ENCODE results near the gene SLC1A4.
A peak's percentile ranks its signal among the peaks of the same experiment; 100 is the strongest.
"Not testable (repeated sequence)": the region's sequence is repeated elsewhere in the genome, so short reads cannot be mapped to it uniquely, and the experiment has no call there.

The SLC1A4 gene

DNA sequence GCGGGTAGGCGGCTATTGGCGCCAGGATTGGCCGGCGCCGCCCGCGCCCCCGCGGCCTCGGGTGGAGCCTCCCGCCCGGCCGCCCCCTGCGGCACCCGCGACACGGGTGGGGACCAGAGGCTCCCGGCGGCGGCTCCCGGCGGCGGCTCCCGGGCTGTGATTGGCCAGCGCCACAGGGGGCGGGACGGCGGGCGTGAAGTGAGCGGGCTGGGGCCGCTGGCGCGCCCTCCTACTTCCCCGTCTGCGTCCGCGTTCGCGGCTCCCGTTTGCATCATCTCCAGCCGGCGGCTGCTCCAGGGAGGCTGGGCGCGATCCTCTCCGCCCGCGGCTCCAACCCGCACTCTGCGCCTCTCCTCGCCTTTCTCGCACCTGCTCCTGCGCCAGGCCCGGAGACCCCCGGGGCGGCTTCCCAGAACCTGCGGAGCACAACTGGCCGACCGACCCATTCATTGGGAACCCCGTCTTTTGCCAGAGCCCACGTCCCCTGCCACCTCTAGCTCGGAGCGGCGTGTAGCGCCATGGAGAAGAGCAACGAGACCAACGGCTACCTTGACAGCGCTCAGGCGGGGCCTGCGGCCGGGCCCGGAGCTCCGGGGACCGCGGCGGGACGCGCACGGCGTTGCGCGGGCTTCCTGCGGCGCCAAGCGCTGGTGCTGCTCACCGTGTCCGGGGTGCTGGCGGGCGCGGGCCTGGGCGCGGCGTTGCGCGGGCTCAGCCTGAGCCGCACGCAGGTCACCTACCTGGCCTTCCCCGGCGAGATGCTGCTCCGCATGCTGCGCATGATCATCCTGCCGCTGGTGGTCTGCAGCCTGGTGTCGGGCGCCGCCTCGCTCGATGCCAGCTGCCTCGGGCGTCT is at the start of gene SLC1A4:
SLC1A4 (plus strand) TSS at position 274 of the 856 bp plus-strand sequence; CDS start at position 519, 245 bp downstream.
- DNase-seq: peak; percentile 84

DNA sequence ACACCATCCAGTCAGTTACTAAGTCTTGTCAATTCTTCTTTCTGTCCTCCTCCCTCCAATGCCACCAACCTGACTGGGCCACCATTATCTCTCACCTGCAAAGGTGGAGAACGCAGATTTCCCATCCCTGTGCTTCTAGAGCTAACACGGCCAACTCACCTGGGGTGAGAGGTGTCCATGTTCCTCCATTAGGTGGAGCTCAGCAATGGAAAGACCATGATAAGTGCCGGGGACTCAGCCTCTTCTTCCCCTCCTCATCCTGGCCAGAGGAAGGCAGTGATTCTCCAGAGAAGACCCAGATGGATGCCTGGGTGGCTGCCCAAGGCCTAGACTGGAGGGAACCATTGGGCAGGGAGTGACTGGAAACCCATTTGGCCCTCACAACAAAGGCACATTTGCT is 48.1 kb upstream of the SLC1A4 start:
- no peak for DNase-seq

DNA sequence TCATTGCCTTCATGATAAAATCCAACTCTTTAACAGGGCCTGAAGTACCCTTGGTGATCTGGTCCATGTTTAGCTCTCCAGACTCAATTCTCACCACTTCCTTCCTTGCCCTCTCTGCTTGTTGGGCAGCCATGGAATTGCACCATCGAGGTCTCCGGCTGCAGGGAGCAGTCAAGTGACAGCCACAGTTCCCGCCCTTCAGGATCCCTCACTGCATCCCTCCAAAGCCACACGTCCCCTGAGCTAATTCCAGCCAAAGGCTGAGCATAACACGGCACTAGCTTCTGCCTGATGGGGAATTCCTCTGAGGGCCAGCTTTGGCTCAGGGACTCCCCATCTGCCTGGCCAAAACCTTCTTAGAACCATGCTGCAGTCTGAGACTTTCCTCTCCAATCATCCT is 47.4 kb upstream of the SLC1A4 start:
- no peak for DNase-seq

DNA sequence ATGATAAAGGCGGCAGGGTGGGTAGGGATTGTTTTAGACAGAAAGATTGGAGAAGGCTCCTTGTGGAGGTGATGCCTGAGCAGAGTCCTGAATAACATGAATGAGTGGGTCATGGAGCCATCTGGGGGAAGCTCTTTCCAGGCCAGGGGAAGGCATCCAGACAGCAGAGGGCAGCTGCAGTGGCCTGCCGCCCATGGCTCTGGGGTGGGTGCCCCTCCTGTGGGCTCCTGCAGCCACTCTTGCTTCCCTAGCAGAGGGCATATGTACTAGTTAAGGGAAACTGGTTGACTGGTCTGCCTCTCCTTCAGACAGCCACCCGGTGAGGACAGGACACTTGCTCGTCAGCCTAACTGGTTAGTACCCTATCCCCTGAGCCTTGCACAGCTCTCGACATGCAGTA is 46.5 kb upstream of the SLC1A4 start:
- DNase-seq: no peak

DNA sequence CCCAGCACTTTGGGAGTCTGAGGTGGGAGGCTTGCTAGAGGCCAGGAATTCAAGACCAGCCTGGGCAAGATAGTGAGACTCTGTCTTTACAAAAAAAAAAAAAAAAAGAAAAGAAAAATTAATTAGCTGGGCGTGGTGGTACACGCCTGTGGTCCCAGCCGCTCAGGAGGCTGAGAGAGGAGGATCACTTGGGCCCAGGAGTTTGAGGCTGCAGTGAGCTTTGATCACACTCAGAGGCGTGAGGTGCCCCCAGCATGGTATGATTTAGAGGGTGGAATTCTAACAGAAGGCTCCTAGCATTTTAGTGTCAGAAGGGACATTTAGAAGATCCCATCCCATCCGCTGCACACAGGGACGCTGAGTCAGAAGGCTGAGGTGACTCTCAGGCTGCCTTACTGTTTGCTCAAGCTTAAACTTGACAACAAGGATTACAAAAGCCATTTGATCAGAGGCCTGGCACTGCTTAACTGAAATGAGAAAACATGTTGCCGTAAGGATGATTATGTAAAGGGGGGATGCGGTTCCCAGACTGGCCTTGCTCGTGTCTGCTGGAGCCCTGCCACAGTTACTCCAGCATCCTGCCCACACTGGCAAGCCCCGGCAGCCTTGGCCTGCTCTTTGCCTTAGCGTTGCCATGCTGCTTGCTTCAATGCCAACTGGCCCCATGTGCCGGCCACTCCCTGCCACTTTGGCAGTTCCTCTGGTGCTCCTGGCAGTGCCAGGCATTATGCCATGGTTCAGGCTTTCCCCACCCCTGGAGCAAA is 45.6 kb upstream of the SLC1A4 start:
- DNase-seq: no peak

DNA sequence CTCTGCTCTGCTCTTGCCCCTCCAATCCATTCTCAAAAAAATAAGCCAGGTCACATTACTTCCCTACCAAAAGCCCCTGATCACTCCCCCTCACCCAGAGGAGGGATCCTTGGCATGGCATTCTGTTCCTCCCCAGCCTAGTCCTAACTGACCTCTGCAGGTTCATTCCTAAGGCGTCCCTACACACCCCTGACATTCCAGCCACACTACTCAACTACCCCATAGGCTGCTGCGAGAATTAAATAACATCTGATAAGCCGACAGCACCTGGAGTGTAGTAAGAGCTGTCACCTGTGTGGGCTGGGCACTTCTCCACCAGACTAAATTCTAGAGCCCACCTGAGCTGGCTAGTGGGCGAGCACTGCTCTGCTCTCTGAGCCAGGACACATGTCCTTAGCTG is 44.7 kb upstream of the SLC1A4 start:
- DNase-seq: no peak

DNA sequence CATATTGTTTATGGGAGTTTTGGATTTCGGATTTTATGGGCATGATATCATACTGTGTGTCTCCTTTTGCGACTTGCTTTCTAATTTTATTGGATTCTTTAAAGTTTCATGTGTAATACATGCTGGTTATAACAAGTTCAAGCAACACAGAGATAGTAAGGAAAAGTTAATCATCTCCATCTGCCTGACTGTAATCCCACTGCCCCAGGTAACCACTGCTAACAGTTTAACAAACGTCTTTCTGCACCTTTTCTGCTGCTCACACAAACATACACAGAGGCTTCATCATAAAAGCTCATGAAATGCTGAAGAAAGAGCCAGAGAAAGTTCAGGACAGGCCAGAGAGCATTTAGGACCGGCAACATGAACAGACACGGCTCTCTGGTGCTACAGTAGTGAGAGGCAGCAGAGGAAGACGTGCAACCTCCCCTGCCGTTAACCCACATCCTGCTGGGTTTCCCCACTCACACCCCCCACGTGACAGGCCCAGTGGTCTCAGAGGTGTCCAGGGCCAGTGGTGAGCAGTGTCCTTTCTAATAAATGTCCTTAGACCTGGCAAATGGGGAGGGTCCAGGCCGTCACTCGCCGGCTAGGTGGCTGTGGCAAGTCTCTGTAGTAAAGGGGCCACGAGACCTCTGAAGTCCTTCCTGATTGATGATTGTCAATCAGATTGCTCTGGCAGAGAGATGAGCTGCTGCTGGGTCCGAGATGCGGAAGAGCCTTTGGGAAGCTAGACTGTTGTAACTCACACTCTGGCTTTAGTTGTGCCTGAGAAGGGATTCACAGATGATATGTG is 43.0 kb upstream of the SLC1A4 start:
- peak; percentile 37 to 51 for DNase-seq

DNA sequence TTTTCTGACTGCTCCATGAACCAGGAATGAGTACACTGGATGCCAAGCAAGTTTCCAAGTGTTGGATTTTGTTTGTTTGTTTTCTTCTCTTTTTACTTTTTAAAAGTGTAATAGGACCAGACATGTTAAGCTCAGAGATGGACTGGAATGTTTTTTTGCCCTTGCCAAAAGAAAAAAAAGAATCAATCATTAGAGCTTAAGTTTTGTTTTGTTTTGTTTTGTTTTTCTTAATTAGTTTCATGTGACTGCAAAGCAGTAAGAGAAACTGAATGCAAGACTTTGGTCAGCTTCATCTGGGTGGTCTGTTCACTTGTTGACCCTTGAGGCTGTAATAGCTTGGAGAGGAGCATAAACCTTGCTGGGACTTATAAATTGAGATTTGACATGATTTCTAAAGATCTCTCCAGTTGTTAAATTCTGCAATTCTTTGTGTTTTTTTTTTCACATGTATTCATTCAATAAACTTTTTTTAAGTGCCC is 42.4 kb upstream of the SLC1A4 start:
- no peak for DNase-seq

DNA sequence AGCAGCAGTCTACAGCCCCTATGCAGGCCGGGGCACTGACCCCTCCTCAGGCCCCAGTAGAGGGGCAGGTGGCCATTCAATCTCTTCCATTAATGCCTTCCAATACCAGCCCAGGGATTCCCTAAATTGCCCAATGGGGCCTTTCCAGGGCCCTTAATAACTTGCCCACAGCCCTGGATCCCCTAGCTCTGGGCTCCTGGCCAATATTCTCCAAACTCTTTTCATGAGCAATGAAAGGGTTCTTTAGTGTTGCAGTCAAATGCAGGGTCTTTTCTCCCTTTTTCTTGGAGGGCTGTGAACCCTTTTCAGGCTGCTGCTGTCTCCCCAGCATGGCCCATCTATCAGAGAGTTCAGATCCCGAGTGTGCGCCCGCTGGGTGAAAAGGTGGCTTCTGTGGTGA is 41.3 kb upstream of the SLC1A4 start:
- DNase-seq: no peak

DNA sequence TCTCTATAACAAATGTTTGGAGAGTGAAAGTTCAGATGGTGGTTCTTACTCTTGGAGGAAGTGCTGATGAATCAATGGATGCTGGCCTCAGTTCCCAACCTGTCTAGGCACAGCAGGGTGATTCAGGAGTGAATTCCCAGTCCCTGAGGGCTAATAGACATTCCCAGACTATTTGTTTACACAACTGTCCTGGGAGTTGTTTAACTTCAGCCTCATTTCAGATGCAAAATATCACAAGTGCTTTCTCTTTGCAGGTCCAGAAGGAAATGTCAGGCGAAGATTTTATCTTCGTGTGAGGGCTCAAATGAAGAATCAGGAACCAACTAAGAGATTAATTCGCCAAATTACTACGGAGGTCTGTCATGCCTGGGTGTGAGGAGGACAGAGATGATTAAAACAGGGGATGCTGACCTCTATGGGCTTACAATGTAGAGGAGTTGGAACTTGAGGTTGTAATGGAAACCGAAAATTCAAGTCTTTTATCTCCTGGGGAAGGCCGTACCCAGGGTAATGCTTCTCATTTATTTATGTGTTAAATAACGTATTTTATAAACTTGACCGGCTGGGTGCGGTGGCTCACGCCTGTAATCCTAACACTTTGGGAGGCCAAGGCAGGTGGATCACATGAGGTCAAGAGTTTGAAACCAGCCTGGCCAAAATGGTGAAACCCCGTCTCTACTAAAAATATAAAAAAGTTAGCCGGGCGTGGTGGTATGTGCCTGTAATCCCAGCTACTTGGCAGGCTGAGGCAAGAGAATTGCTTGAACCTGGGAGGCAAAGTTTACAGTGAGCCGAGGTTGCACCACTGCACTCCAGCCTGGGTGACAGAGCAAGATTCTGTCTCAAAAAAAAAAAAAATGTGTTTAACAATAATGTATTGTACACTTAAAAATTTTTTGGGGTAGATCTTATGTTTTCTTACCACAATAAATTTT is 38.7 kb upstream of the SLC1A4 start:
- no peak for DNase-seq

DNA sequence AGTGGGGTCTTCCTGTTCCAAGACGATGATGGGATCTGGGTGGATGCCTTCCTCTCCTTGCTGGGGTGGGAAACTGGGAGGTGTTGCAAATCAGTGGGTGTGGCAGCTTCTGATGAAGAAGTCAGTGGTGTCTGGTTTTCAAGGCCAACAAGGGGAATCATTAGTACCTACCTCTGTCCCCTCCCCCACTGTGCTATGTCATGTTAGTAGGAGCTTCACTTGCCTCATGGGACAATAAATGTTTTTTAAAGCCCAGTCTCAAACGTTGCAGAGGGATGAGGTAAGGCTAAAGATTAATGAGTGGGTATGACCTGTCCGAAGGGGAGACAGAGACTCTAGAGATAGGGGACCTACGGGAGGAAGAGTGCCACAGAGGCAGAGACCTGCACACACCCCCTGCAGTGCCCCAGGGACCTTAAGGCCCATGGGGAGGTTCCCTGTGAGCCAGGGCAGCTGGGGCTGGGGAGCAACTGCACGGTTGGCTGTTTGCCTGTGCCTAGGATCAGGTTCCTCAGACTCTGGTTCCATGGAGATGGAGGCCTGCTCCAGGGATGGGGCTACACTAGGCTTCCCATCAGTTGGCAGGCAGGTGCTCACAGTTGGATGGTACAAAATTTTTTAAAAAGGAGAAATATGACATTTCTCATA is 37.8 kb upstream of the SLC1A4 start:
- no peak for DNase-seq

DNA sequence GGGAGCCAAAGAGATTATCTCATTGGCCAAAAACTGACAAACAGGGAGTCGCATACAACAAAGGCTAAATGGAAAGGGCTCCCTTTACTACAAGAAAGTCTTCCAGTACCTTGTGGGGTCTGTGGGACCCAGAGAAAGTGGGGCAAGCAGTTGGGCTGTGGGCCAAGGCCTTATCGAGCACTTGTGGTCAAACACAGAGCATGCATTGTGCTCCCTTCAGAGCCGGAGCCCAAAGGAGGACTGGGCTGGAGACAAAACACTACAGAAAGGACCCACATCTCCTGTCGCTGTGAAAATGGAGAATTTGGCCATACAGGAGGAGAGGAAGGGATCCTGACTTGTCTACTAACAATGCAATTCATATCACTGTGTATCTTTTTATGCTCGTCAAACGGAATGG is 37.1 kb upstream of the SLC1A4 start:
- no peak for DNase-seq

DNA sequence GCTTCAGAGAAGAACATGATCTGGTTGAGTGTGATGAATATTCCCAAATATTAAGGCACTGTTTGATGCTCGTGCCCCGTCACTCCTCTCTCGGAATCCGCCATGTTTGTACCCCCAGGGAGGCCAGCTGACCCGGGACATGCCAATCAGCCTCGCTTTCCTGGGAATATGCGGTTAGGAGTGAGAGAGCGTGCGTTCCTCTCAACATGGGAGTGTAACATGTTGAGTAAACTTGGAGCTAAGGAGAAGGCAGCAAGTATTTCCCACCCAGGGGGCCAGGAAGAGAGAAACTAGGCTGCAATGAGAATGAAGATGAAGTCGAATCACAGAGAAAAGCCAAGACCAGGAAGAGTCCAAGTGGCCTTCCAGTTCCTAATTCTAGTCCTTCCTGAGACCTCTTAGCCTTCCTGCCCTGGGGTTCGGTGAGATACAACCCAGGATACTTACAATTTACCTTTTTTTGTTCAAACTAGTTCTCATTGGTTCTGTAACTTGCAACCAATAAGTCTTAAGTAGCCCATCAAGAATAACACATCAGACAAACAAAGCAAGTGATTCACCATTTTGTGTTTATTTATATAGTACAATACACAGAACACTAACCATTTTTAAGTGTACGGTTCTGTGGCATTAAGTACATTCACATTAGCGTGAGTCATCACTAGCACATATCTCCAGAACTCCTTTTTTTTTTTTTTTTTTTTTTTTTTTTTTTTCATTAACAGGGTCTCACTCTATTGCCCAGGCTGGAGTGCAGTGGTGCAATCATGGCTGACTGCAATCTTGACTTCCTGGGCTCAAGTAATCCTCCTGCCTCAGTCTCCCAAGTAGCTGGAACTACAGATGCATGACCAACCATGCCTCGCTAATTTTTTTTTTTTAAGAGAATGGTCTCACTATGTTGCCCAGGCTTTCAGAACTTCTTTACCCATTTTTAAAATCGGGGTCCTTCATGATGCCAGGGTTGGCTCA is 36.4 kb upstream of the SLC1A4 start:
- DNase-seq: no peak

DNA sequence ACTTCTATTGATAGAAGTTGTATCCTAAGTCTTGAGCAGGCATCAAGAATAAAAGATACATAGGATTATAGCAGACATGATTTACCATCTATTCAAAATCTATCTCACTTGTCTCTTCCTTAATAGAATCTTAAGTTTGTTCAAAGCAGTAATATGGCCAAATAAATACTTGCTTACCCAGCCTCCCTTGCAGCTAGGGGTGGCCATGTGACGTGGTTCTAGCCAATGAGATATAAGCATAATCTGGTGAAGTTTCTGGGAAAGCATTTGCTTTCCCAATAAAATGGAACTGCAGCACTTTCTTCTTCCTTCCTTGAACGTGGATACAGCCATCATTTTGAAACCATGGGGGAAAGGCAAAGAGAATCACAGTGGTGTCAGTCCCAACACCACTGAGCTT is 33.7 kb upstream of the SLC1A4 start:
- DNase-seq: no peak

DNA sequence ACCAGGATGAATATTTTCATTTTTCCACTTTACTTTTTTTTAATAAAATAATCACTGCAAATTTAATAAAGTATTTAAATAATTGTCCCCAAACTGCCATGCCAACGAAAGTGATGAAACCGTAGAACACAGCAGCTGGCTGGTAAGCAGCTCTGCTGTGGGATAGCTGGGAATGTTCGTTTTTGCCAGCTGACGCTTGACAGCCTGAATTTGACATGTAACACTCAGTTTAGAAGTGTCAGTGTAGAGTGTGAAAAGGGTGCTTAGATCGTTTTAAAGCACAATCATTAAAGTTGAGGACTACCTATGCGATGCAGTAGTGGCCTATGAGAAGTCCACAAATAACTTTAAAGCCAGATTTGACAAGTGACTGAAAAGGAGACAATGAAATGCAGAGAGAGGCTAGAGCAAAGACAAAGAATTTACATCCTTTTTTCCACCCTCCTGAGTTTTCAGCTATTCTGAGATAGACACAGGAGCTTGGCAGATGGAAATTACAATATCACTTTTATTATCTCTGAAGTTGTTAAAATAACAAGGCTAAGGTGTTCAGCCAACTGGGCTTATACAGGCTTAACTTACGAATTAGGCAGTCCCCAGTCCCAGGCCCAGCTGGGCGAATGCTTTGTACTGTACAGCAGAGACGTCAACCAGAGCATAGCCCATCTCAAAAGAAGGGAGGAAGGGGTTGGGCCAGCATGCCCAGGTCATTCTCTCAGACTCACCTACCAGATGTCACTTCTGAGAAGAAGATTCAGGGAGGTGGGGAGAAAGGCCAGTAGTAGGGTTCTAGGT is 31.9 kb upstream of the SLC1A4 start:
- no peak for DNase-seq

DNA sequence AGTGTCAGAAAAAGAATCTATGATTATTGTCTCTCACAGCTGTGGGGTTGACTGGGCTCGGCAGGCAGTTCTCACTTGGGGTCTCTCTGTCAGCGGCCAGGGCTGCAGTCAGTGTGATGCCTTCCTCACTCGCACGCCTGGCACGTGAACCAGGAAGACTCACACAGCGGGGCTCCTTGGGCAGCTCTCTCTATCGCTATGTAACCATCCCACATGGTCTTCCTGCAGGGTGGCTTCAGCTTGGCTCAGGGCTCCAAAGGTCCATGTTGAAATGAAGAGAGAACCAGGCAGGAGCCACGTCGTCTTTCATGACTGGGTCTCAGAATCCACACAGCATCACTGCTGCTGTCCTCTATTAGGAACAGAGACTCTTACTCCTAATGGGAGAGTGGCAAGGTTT is 30.6 kb upstream of the SLC1A4 start:
- no peak for DNase-seq

DNA sequence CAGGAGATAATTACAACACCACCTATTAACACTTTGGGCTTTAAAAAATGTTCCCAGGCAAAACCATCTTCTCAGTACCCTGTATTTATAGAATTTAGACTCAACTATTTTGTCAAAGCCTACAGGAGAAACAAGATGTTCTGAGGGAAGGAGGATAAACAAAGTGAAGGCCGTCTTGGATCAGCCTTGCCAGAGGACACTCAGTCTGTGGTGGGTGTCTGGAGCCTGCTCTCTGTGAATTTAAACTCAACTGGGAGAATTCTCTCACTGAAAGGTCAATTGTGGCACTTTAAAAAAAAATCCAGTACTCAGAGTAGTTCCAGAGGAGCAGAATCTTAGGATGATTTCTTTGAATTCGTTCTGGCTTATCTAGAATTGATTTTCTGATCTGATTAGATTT is 28.4 kb upstream of the SLC1A4 start:
- no peak for DNase-seq

DNA sequence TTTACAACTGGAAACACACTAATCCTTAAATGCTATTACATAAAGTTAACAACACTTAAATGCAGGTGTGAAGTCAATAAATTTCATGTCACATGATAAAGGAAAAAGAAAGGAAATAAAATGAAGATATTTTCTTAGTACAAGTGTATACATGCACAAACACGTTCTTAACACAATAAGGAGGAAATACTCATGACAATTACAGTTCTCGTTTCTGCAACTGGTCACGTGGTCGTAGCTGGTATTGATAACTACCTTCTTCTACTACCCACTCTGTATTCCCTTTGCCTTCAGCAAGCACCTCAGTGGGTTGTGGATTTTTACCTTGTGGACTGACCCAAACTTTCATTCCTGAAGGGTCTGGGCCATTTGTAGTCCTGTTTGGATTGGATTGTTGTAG is 26.1 kb upstream of the SLC1A4 start:
- DNase-seq: not testable (repeated sequence)

DNA sequence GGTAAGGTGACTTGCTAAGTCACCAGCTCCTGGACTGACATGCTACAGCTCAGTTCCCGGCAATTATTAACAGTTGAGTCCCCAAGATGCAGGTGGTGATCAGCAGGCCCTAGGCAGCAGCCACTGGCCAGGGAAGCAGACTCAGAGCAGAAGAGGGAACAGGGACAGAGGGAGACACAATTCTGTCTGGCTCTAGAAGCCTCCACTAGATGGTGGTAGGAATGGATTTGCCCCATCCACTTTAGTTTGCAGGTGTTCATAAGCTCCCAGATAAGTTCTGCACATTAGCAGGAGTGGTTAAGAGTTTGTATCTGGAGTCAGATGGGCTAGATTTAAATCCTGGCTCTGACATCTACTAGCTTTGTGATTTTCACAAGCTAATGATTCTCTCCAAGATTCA is 25.5 kb upstream of the SLC1A4 start:
- no peak for DNase-seq

DNA sequence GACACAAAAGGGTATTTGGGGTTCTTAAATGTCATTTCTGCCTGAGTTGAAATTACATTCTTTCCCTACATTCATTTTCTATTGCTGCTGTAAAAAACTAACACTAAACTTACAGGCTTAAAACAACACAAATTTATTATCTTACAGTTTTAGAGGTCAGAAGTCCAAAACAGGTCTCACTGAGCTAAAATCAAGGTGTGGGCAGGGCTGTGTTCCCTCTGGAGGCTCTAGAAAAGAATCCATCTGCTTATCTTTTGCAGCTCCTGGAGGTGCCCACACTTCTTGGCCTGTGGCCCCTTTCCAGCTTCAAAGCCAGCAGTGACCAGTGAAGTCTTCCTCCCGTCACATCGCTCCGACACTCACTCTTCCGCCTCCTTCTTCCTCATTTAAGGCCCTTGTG is 23.2 kb upstream of the SLC1A4 start:
- DNase-seq: no peak
